Hippocampal formation (tissue), 2 donors: Measurements from ENCODE around the gene TMTC4.
"Not testable (repeated sequence)": the region's sequence is repeated elsewhere in the genome, so short reads cannot be mapped to it uniquely, and the experiment has no call there.

Experiments used
- DNase-seq, 2 donors: peaks; one replicate each; lab custom pipeline; 2025; lab: John Stamatoyannopoulos, UW

The TMTC4 gene

GRCh38 chr13:100627120-100627519, 47.5 kb downstream of the TMTC4 start:
- no peak for DNase-seq

- DNase-seq = no peak
Observed at GRCh38 chr13:100625447-100625846, 49.1 kb downstream of the TMTC4 start.

GRCh38 chr13:100620792-100621191, 53.8 kb downstream of the TMTC4 start:
- no peak for DNase-seq

GRCh38 chr13:100619940-100620339, 54.7 kb downstream of the TMTC4 start:
- no peak for DNase-seq

- DNase-seq = not testable (repeated sequence)
Observed at GRCh38 chr13:100618897-100619296, 55.7 kb downstream of the TMTC4 start.

- no peak for DNase-seq
Observed at GRCh38 chr13:100613031-100613430, 61.6 kb downstream of the TMTC4 start.

- DNase-seq = peak in 1 of 2 donors; percentile 27
Observed at GRCh38 chr13:100611678-100612492, 62.7 kb downstream of the TMTC4 start.

- DNase-seq = no peak
Observed at GRCh38 chr13:100610391-100611347, 63.9 kb downstream of the TMTC4 start.

GRCh38 chr13:100608906-100609305, 65.7 kb downstream of the TMTC4 start:
- no peak for DNase-seq

GRCh38 chr13:100608489-100608888, 66.1 kb downstream of the TMTC4 start:
- DNase-seq = no peak

GRCh38 chr13:100604918-100605710, 69.5 kb downstream of the TMTC4 start:
- DNase-seq = no peak

- no peak for DNase-seq
Observed at GRCh38 chr13:100602493-100603111, 72.0 kb downstream of the TMTC4 start.

GRCh38 chr13:100601716-100602115, 72.9 kb downstream of the TMTC4 start:
- DNase-seq = no peak

GRCh38 chr13:100600915-100601314, 73.7 kb downstream of the TMTC4 start:
- no peak for DNase-seq

- DNase-seq = no peak
Observed at GRCh38 chr13:100600461-100600860, 74.1 kb downstream of the TMTC4 start.

GRCh38 chr13:100597253-100597652, 77.3 kb downstream of the TMTC4 start:
- DNase-seq = no peak

- DNase-seq = no peak
Observed at GRCh38 chr13:100596516-100596915, 78.1 kb downstream of the TMTC4 start.

GRCh38 chr13:100594731-100595130, 79.9 kb downstream of the TMTC4 start:
- DNase-seq = no peak

GRCh38 chr13:100594255-100594654, 80.3 kb downstream of the TMTC4 start:
- DNase-seq = no peak

GRCh38 chr13:100589178-100589725, 85.3 kb downstream of the TMTC4 start:
- no peak for DNase-seq
